GM18526 (cell line): ENCODE measurements around the gene PGAP2.

Experiments
- POLR2A ChIP-seq: IDR thresholded peaks from 3 replicates; pipeline ENCODE4 v1.6.1; 2011; ENCODE audit not compliant: insufficient read length; ENCODE audit errors: extremely low read depth

The PGAP2 gene

DNA sequence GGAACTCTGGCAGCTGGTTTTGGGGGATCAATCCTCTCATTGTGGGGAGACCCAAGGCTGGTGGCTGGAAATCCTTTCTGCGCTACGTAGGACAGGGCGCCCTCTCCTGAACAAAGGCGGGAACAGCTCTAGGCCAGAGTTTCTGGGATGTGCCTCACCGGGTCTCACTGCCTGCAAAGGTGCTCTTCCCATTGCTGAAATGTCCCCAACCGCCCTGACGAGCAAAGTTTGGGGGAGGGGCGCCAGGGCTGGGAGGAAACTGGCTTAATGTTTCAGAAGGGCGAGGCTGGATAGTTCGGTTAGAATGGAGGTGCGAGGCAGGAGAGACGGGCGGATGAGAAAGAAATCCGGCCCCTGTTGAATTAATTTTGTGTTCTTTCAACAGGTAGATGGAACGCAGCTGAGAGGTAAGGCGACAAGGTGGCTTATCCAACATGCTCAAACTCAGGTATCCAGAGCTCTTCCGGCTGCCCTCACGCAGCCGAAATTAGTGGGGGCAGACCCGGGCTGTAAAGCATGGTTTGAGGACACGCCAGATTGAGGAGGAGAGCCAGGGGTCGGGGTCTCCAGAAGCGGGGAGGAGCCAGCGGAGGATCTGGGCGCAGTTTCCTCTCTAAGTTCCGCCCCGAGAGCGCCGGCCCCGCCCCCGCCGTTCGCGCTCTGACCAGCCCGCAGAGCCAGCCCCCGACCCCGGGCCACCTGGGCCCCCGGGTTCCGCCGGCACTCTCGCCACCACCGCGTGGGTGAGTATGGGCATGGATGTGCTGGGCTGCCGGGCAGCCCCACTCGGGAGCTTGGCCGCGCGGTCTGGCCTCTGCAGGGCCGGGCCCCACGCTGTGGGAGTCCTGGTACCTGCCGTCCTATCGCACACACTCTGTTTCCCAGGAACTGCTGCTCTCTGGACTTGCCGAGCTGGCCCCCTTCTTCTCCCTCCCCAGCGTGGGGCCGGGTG lies at the start of gene PGAP2:
PGAP2 (plus strand) TSS at position 652 of the 952 bp plus-strand sequence. CDS start 2,700 bp downstream, outside the sequence.
- TF ChIP-seq POLR2A: peak; percentile 35

DNA sequence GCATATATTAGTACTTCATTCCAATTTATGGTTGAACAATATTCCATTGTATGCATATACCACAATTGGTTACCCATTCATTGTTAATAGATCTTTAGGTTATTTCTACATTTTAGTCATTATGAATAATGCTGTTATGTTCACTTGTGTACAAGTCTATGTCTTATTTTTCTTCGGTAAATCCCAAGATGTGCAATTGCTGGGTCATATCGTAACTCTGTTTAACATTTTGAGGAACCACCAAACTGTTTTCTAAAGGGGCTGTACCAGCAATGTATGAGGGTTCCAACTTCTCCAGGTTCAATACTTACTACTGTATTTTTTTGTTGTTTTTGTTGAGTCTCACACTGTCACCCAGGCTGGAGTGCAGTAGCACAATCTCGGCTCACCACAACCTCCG lies 44.1 kb upstream of the PGAP2 start:
- no peak for TF ChIP-seq POLR2A

DNA sequence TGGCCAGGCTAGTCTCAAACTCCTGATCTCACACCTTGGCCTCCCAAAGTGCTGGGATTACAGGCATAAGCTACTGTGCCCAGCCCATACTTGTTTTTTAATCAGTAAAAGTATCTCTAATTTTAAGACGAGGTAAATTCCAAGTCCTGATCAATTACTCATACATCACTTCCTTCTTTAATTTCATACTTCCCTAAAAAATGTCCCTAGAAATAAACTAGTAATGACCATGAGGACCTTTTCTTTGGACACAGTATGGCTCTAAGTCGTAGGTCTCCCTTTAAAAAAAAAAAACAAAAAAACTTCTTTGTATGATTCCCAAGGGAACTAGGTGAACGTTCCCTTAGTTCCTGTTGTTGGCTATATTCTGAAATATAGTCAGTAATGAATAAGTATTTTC lies 40.8 kb upstream of the PGAP2 start:
- no peak for TF ChIP-seq POLR2A

DNA sequence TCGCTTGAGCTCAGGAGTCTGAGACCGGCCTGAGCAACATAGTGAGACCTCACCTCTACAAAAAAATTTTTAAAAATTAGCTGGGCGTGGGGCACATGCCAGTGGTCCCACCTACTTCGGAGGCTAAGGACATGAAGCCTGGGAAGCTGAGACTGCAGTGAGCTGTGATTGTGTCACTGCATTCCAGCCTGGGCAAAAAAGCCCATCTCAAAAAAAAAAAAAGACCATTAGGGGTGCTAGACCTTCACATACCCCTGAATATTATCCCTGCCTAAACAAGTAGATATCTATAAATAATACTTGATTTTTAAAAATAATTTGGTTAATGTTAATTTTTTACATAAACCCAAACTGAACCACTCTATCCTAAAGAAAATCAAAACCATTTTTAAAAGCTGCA lies 35.2 kb upstream of the PGAP2 start:
- no peak for TF ChIP-seq POLR2A

DNA sequence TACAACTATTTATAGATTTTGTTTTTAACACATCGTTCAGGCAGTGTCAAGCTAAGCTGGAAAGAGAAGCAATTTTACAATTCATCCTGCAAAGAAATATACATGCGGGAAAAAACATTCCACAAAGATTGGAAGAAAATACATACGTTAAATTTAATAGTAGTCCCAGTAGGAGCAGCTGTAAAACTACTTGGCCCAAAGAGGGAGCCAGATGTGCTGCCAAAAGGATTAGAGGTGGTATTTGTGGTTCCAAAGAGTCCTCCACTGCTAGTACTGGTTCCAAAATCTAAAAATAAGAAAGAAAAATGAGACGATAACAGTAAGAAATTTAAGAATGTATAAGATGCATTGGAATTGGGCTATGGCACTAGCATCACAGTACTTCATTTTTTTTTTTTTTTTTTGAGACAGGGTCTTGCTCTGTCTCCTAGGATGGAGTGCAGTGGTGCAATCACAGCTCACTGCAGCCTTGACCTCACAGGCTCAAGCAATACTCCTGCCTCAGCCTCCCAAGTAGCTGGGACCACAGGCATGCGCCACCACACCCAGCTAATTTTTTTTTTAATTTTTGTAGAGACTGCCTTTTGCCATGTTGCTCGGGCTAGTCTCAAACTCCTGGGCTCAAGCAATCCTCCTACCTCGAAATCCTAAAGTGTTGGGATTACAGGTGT lies 32.5 kb upstream of the PGAP2 start:
- no peak for TF ChIP-seq POLR2A

DNA sequence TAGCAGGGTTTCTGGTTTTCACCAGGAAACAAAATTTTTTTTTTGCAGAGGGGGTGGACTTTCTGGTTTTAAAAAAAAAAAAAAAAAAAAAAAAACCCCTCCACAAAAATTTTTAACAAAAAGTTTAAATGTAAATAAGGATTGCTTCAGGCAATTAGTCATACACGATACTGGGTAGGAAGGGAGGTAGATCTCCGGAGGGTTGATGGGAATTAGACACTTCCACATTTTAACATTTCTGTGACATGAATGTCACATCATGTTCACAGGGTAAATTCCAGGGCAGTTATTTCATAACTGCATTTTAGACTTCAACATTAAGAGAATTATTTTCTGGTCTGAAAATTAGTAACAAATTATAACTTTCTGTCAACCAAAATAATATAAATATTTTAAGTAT lies 26.9 kb upstream of the PGAP2 start:
- no peak for TF ChIP-seq POLR2A

DNA sequence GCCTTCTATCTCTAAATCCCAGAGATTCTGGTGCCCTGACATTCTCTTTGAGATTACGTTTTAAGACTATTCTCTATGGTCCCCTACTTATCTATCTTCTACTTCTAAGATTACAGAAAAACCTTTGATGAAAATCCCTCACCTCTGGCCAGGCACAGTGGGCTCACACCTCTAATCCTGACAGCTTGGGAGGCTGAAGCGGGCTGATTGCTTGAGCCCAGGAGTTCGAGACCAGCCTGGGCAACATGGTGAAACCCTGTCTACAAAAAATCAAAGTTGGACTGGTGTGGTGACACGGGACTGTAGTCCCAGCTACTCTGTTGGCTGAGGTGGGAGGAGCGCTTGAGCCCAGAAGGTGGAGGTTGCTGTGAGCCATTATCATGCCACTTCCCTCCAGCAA lies 25.4 kb upstream of the PGAP2 start:
- no peak for TF ChIP-seq POLR2A

DNA sequence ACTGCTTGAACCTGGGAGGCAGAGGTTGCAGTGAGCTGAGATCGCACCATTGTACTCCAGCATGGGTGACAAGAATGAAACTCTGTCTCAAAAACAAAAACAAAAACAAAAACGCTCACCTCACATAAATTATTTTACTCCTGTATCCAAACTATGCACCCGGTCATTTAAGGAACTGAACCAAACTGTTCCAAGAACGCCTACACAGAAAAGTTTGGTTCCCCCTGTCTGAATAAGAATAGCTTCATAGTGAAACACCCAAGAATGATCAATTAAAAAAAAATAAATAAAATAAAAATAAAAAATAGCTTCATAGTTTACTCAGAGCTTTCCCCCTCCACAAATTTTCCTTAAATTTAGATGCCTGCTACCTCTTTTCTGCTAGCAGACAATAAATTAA lies 24.7 kb upstream of the PGAP2 start:
- no peak for TF ChIP-seq POLR2A

DNA sequence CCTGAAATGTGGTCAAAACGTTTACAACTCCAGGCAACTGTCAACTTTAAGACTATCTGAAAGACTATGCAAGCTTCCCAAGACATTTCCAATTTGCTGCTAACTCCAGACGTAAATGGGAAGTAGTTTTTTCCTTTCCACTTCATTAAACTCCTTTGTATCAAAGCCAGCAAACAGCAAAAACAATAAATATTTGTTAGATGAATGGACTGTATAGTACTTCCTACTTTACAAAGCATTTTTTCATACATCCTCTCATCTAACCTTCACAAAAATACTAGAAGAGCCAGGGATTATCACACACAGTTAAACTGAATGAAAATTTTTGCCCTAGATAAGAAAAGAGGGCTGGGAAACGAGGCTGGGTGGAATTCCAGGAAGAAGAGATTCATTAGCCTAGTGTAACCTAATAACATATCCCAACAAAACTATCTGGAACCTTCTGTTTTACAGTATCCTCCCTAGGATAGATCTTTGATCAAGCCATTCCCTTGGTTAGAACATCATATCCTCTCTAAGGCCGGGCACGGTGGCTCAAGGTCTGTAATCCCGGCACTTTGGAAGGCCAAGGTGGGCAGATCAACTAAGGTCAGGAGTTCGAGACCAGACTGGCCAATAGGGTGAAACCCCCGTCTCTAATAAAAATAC lies 21.5 kb upstream of the PGAP2 start:
- no peak for TF ChIP-seq POLR2A

DNA sequence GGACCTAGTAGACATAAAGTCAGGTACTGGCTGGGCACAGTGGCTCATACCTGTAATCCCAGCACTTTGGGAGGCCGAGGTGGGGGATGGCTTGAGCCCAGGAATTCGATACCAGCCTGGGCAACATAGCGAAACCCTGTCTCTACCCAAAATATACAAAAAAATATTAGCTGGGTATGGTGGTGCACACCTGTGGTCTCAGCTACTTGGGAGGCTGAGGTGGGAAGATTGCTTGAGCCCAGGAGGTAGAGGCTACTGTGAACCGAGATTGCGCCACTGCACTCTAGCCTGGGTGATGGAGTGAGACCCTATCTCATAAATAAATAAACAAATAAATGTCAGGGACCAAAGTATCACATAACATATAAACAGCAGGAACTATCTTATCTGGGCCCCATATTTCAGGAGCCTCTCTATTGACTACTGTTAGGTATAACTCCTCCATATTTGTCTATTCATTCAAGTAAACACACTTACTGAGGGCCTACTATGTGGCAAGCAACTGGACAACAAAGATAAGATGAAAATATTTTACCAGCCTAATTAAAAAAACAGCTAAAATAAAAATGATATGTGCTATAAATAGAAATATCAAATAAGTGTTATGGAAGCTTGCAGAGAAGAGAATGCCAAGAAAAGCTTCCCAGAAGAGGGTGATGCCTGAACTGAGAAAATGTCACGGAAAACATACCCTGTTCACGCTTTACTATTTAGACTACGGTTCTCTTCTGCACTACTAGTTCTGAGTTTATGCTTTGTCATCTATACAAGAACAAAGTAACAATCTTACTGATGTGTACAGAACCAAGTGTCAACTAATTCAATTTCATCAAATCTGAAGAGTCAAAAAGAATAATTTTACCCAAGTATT lies 13.0 kb upstream of the PGAP2 start:
- no peak for TF ChIP-seq POLR2A

DNA sequence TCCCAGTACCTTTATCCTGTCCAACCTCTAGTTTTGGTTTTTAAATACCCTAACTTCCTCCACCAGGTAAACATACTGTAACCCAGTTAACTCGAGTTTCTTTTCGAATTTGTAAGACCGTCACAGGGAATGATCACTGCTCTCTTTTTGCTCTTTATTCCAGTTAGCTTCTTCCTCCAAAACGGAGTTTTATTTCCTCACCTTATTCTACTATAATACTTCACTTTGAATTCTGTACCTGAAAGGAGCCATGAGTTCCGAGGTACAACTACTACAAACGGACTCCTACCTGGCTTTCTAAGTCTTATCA lies 12.4 kb upstream of the PGAP2 start:
- no peak for TF ChIP-seq POLR2A

DNA sequence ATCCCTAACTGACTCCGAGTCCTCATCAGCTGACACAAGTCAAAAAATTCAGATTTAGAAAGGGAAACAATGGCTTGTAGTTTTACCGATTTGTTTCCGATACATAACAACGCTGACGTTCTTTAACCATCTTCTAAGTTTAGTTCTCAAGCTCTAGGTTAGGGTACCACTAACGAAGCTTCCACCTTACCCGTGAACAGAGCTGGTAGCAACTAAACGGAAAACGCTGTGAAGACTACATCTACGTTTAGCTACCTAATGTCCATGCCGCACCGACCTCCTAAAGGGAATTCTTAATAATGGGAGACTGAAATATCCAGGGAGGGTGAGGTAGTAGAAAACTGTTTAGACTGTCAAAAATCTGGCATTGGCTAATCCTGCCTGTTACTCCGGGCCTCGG lies 12.0 kb upstream of the PGAP2 start:
- TF ChIP-seq POLR2A: no peak

DNA sequence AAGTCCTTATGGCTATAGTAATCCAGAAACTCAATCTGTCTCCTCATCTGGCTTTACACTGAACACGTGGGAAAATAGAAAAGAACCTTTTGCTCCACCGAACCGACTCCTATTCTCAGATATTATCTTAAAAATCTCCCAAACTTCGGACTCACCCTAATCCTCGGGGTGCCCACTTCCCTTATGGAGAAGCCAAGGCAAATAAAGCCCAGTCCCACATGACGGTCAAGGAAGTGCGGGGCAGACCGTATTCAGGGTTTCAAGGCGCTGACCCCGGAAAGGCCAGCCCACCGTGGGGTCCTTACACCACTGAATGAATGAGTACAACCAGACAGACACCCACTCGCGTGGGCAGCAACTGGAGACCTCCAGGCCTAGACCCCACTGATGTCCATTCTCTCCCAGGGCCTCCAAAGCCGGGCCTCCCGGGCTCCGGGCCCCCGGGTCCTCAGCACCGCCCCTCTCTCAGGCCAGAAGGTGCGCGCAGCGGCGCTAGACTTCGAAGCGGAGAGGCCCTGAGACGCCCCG lies 11.5 kb upstream of the PGAP2 start:
- no peak for TF ChIP-seq POLR2A

DNA sequence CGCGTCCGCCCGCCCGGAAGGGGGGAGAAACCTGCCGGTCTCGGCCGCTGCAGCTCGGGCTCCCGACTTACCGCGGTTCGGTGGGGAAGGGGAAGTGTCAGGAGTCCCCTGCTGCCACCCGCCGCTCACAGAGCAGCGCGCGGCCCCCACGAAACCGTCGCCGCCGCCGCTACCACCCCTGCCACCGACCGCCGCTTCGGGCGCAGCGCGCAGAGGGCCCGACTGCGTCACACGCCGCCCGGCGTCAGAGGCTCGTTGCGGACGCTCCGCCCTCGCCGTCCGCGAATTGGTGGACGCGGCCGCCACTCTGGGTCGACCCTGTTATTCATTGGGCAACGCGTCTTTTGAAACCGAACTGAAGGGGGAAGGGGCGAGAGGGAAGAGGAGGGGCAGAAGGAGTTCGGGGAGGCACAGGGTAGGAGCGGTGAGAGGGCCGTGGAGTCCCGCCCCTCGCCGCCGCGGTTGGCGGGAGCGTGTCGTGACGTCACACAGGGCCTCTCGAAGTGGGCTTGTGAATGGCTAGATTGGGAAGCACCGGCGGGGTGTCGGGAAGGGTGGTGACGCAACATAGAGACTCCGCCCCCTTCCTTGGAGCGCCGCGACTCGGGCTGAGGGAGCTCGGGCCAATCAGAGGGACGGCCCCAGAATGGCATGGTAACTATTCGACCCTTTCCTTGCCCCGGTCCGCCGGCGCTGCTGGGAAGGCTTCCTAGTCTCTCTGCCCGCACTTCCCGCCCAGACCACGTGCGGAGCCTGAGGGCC lies 10.8 kb upstream of the PGAP2 start, which contains the start of gene NUP98:
NUP98 (minus strand) TSS at position 226 of the 762 bp plus-strand sequence. CDS start 15,437 bp downstream, outside the sequence.
- TF ChIP-seq POLR2A: peak; percentile 96

DNA sequence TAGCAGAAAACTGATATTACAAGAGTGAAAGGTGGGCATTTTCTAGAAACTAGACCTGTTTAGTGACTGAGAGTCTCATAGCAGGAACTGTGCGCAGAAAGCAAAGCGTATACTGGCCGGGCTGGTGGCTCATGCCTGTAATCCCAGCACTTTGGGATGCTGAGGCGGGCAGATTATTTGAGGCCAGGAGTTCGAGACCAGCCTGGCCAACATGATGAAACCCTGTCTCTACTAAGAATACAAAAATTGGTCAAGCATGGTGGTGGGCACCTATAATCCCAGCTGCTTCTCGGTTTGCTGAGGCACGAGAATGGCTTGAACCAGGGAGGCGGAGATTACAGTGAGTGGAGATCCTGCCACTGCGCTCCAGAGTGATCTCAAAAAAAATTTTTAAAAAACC lies 9.2 kb upstream of the PGAP2 start:
- no peak for TF ChIP-seq POLR2A

DNA sequence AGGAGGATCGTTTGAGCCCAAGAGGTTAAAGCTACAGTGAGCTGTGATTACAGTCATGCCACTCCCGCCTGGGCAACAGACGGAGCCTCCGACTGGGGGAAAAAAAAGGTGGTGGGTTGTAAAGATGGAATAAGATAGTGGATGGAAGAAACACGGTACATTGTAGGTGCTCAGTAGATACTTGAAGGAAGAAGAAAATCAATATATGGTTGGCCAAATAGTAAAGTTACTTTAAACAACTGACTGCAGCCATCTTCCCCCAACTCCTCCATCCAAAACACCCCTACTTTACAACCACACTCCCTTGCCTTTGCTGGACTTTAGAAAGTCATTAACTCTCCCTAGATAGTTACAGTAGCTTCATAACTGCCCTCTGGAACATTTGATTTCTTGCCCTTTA lies 8.5 kb upstream of the PGAP2 start:
- no peak for TF ChIP-seq POLR2A
